HepG2 (cell line): ENCODE data around the gene CTNNA1. TPM values are rescaled to one million over a fixed set of nuclear protein-coding genes. Genes with fewer than 3 reads are reported as not detected.
"Not testable (repeated sequence)": the region's sequence is repeated elsewhere in the genome, so short reads cannot be mapped to it uniquely, and the experiment has no call there.

Experiments
- ASH2L ChIP-seq: fragments of 300-600, 200-600 bp; sonication (generic); IDR thresholded peaks from 2 replicates; pipeline ENCODE4 v1.7.0; 2017; ENCODE audit warnings: low read depth, mild to moderate bottlenecking, moderate library complexity, mixed read lengths, low read length; ENCODE audit not compliant: insufficient read length
- BORCS8-MEF2B ChIP-seq: sonication (generic); formaldehyde crosslinking; IDR thresholded peaks from 2 replicates; pipeline ENCODE4 v1.8.0; 2022; ENCODE audit warnings: mild to moderate bottlenecking, missing genetic modification reagents
- CBFB ChIP-seq: sonication (generic); formaldehyde crosslinking; IDR thresholded peaks from 2 replicates; pipeline ENCODE4 v1.4.0; 2020; ENCODE audit warnings: missing genetic modification reagents
- CREM ChIP-seq, 2 experiments: sonication (generic) in 1 of 2; formaldehyde crosslinking in 1 of 2; IDR thresholded peaks; 2 replicates each; pipeline versions ENCODE4 v1.4.0 to v1.6.1; 2016 to 2020; ENCODE audit warnings: antibody characterized with exemption in 1 of 2, mild to moderate bottlenecking in 1 of 2, missing genetic modification reagents in 1 of 2
- FOXA1 ChIP-seq, 2 experiments: fragments of 450-650 bp in 1 of 2; sonication (generic) in 1 of 2; formaldehyde crosslinking in 1 of 2; IDR thresholded peaks; 2 replicates each; pipeline versions ENCODE4 v1.4.0 to v1.6.1; 2016 to 2020; ENCODE audit warnings: missing genetic modification reagents in 1 of 2
- FOXJ3 ChIP-seq: sonication (generic); formaldehyde crosslinking; IDR thresholded peaks from 2 replicates; pipeline ENCODE4 v1.4.0; 2020; ENCODE audit warnings: missing genetic modification reagents, mild to moderate bottlenecking, borderline replicate concordance
- FOXK2 ChIP-seq: fragments of 450-650 bp; IDR thresholded peaks from 2 replicates; pipeline ENCODE4 v1.6.1; 2016
- HMG20B ChIP-seq: conservative IDR thresholded peaks from 2 replicates; pipeline ENCODE4 v1.6.1; 2016; ENCODE audit warnings: missing genetic modification reagents, missing compliant biosample characterization
- HOXA5 ChIP-seq: sonication (generic); formaldehyde crosslinking; IDR thresholded peaks from 2 replicates; pipeline ENCODE4 v1.4.0; 2020; ENCODE audit warnings: missing genetic modification reagents
- ISL2 ChIP-seq: sonication (generic); formaldehyde crosslinking; IDR thresholded peaks from 2 replicates; pipeline ENCODE4 v1.5.0; 2020; ENCODE audit warnings: missing genetic modification reagents
- MED1 ChIP-seq: sonication (generic); formaldehyde crosslinking; IDR thresholded peaks from 2 replicates; pipeline ENCODE4 v1.4.0; 2020; ENCODE audit warnings: missing genetic modification reagents
- MEIS2 ChIP-seq: sonication (generic); formaldehyde crosslinking; IDR thresholded peaks from 2 replicates; pipeline ENCODE4 v1.9.0; 2021; ENCODE audit warnings: mild to moderate bottlenecking, missing genetic modification reagents
- MYPOP ChIP-seq: sonication (generic); formaldehyde crosslinking; IDR thresholded peaks from 2 replicates; pipeline ENCODE4 v1.8.1; 2023; ENCODE audit warnings: mild to moderate bottlenecking, moderate library complexity, missing genetic modification reagents
- NCOR1 ChIP-seq: fragments of 200-600 bp; sonication (generic); IDR thresholded peaks from 2 replicates; pipeline ENCODE4 v1.7.0; 2017; ENCODE audit warnings: antibody characterized with exemption, low read length, borderline replicate concordance
- PATZ1 ChIP-seq: sonication (generic); formaldehyde crosslinking; IDR thresholded peaks from 2 replicates; pipeline ENCODE4 v1.4.0; 2020; ENCODE audit warnings: missing genetic modification reagents
- PHF21A ChIP-seq: sonication (generic); formaldehyde crosslinking; IDR thresholded peaks from 2 replicates; pipeline ENCODE4 v1.5.0; 2020; ENCODE audit warnings: mild to moderate bottlenecking, missing genetic modification reagents
- TBX2 ChIP-seq: sonication (generic); formaldehyde crosslinking; IDR thresholded peaks from 2 replicates; pipeline ENCODE4 v1.5.0; 2020; ENCODE audit warnings: missing genetic modification reagents, mild to moderate bottlenecking, borderline replicate concordance
- ZMYM4 ChIP-seq: sonication (generic); formaldehyde crosslinking; IDR thresholded peaks from 2 replicates; pipeline ENCODE4 v1.8.1; 2023; ENCODE audit warnings: mild to moderate bottlenecking, missing genetic modification reagents
- ZNF264 ChIP-seq: sonication (generic); formaldehyde crosslinking; IDR thresholded peaks from 2 replicates; pipeline ENCODE4 v1.4.0; 2020; ENCODE audit warnings: missing genetic modification reagents
- ZNF280D ChIP-seq: sonication (generic); formaldehyde crosslinking; IDR thresholded peaks from 2 replicates; pipeline ENCODE4 v1.5.1; 2020; ENCODE audit warnings: mild to moderate bottlenecking, missing genetic modification reagents
- ZNF430 ChIP-seq: sonication (generic); formaldehyde crosslinking; IDR thresholded peaks from 2 replicates; pipeline ENCODE4 v1.9.0; 2021; ENCODE audit warnings: mild to moderate bottlenecking, missing genetic modification reagents
- ZNF501 ChIP-seq: sonication (generic); formaldehyde crosslinking; IDR thresholded peaks from 2 replicates; pipeline ENCODE4 v1.5.1; 2020; ENCODE audit warnings: mild to moderate bottlenecking, moderate library complexity, missing genetic modification reagents
- ZNF644 ChIP-seq: IDR thresholded peaks from 2 replicates; pipeline ENCODE4 v1.6.1; 2016; ENCODE audit warnings: low read depth
- polyA plus RNA-seq, 8 experiments: library from polyadenylated mRNA; depleted of rRNA in 3 of 8; stranded (reverse) in 7 of 8; unstranded in 1 of 8; fragments of >200 nt; fragmentation: Illumina TruSeq in 4 of 8; extraction: Trizol in 4 of 8; gene quantifications; 2 replicates each; pipeline versions ENCODE4 v1.2.1 to v1.2.3, GENCODE V29; 2011 to 2016; ENCODE audit warnings: low read depth in 4 of 8, missing spikeins in 1 of 8, mixed read lengths in 1 of 8; ENCODE audit not compliant: insufficient read depth in 1 of 8
- total RNA-seq, 5 experiments: library from RNA; depleted of rRNA; stranded (reverse); fragments of >200 nt; fragmentation: Illumina TruSeq; extraction: Trizol; gene quantifications; 2 replicates each; pipeline ENCODE4 v1.2.3, GENCODE V29; 2016; ENCODE audit warnings: low read depth in 1 of 5

Gene CTNNA1
- total and polyA plus RNA-seq, 2 of the 13 experiments (the other 11 are each of a cell fraction or from before 2014, with no cell fraction given): 66.8 to 162 TPM

- TF ChIP-seq MEIS2 (CRISPR knock-in tag): 0 out of 2 replicates have a peak, but pooled peaks have one; percentile 49
- peak; percentile 84 for TF ChIP-seq MED1 (CRISPR knock-in tag)
- TF ChIP-seq ZNF264: peak; percentile 64
- TF ChIP-seq PATZ1 (CRISPR knock-in tag): peak; percentile 48
- TF ChIP-seq MYPOP (CRISPR knock-in tag): peak; percentile 20; the same call in 1 of the 2 replicates
- peak; percentile 32 for TF ChIP-seq CREM (IDR thresholded peaks at IDR 0.05)
- not testable (repeated sequence) for TF ChIP-seq CREM (CRISPR knock-in tag; IDR thresholded peaks at IDR 0.05); FOXA1 (IDR thresholded peaks at IDR 0.05)
- 0 out of 2 replicates have a peak, but pooled peaks have one; percentile 28 for TF ChIP-seq ZNF280D
- peak; percentile 75; the same call in 1 of the 2 replicates for TF ChIP-seq CBFB (CRISPR knock-in tag)
- TF ChIP-seq HOXA5: peak; percentile 75
- peak; percentile 61; the same call in 1 of the 2 replicates for TF ChIP-seq BORCS8-MEF2B (CRISPR knock-in tag)
- TF ChIP-seq FOXA1 (CRISPR knock-in tag; IDR thresholded peaks at IDR 0.05): peak; percentile 69
- TF ChIP-seq FOXJ3: peak; percentile 82; the same call in 1 of the 2 replicates
- TF ChIP-seq ZNF430 (CRISPR knock-in tag): peak; percentile 15; the same call in 1 of the 2 replicates
- 0 out of 2 replicates have a peak, but pooled peaks have one; percentile 13 for TF ChIP-seq HMG20B (CRISPR knock-in tag)
- TF ChIP-seq ZMYM4 (CRISPR knock-in tag): 0 out of 2 replicates have a peak, but pooled peaks have one; percentile 52
- peak; percentile 63 for TF ChIP-seq ISL2 (CRISPR knock-in tag)
- peak; percentile 49; the same call in 1 of the 2 replicates for TF ChIP-seq ZNF644
- TF ChIP-seq PHF21A (CRISPR knock-in tag): peak; percentile 73
- TF ChIP-seq FOXK2: 0 out of 2 replicates have a peak, but pooled peaks have one; percentile 30
- peak; percentile 44 for TF ChIP-seq ASH2L
- 0 out of 2 replicates have a peak, but pooled peaks have one; percentile 53 for TF ChIP-seq ZNF501 (CRISPR knock-in tag)
- peak; percentile 95 for TF ChIP-seq TBX2 (CRISPR knock-in tag)
- peak; percentile 55; the same call in 1 of the 2 replicates for TF ChIP-seq NCOR1
Observed at GRCh38 chr5:138761670-138762069, 8.4 kb downstream of the CTNNA1 start (continued).
